ENCODE measurements around the gene NFATC1. TPM values are rescaled to one million over a fixed set of nuclear protein-coding genes. Genes with fewer than 3 reads are reported as not detected.

The NFATC1 gene
- total RNA-seq, 6 donors from 2014 or later = 13.6 to 39.5 (median 20.3) TPM

DNA sequence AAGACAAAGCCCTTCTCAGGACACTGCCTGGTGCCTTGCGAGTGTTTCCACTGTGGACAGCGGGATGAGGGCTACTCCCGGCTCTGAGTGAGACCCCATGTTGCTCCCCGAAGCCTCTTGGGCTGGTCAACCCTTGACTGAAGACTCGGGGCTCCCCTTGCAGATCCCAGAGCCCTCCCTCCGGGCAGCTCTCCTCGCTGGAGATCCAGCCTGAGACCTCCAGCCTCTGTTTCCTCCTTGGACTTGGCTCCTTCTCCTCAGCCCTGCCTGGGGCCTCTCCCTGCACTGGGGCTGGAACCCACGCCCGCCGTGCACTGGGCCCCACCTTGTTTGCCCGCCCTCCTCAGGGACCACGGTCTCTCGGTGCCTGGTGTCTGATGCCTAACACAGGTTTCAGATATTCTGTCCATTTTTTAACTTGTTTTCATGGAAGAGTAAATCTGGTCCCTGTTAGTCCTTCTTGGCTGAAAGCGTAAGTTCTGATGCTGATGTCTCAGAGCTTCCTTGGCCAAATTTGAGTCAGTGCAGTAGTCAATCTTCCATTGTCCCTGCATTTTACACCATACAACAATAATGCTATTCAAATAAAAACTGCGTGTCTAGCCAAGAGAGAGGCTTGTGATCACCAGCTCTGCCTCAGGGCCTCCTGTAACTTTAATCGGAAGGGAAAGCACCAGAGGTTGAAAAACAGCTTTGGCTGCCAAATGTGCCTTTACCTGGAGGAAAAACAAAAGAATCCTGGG is 144.6 kb downstream of the NFATC1 start:
- WGBS, 2 donors = 82 to 90% methylated on average over 16 of the region's 16 CpGs
- H3K36me3 ChIP-seq = no peaks in the 10 kb centered on the region
- no peaks in the 10 kb centered on the region for H3K4me1 ChIP-seq
- ATAC-seq (ENCODE audit: low FRiP score in 2 of 2) (peak in 1 of 2 donors; percentile 33), DNase-seq (peak; percentile 10 to 52)
- no peak overlapping the region for H3K4me3 ChIP-seq
- no peak for TF ChIP-seq EP300 (IDR thresholded peaks at IDR 0.05)
- TF ChIP-seq, protein P1, sequence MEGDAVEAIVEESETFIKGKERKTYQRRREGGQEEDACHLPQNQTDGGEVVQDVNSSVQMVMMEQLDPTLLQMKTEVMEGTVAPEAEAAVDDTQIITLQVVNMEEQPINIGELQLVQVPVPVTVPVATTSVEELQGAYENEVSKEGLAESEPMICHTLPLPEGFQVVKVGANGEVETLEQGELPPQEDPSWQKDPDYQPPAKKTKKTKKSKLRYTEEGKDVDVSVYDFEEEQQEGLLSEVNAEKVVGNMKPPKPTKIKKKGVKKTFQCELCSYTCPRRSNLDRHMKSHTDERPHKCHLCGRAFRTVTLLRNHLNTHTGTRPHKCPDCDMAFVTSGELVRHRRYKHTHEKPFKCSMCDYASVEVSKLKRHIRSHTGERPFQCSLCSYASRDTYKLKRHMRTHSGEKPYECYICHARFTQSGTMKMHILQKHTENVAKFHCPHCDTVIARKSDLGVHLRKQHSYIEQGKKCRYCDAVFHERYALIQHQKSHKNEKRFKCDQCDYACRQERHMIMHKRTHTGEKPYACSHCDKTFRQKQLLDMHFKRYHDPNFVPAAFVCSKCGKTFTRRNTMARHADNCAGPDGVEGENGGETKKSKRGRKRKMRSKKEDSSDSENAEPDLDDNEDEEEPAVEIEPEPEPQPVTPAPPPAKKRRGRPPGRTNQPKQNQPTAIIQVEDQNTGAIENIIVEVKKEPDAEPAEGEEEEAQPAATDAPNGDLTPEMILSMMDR (IDR thresholded peaks at IDR 0.05) = no peak
- TF ChIP-seq POLR2AphosphoS5 (IDR thresholded peaks at IDR 0.05) = no peak
- no peak for TF ChIP-seq POLR2A (IDR thresholded peaks at IDR 0.05)
- no peak overlapping the region for H3K27ac ChIP-seq
- H3K27me3 ChIP-seq = no peaks in the 10 kb centered on the region
- H3K9me3 ChIP-seq = peaks cover 0 to 3% (median 0%) of the 10 kb centered on the region in 4 donors

DNA sequence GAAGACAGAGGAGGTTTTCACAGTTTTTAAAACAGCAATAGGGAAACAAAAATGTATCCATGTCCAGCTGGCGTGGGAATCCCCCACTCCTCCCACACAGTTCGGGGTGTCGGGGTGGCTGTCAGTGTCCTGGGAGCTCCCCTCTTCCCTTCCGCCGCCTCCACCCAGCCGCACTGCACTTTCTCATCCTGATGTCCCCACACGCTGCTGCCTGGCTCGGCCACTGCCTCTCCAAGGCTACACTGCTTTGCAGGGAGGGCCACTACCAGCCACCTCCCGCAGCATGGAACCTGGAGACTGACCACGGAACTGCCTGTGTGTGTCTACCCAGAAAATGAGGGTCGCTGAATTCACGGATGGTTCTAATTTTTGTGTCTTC is 145.2 kb downstream of the NFATC1 start:
- H3K27me3 ChIP-seq = no peaks in the 10 kb centered on the region
- WGBS, 2 donors = 83 to 91% methylated on average over 12 of the region's 12 CpGs

DNA sequence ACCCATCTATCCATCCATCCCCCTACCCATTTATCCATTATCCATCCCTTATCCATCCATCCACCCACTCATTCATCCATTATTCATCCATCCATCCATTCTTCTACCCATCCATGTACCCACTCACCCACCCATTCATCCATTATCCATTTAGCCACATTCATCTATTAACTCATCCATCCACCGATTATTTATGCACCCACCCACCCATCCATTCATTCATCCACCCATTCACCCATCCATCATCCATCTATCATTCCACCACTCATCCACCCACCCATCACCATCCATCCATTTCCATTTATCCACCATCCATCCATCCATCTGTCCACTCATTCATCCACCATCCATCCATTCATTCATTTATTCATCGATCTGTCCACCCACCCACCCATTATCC is 146.5 kb downstream of the NFATC1 start:
- TF ChIP-seq POLR2AphosphoS5 (IDR thresholded peaks at IDR 0.05) (no peak), EP300 (IDR thresholded peaks at IDR 0.05) (no peak), POLR2A (IDR thresholded peaks at IDR 0.05) (no peak)
- TF ChIP-seq, protein P1 (IDR thresholded peaks at IDR 0.05) = no peak
- 94 to 96% methylated on average over 2 of the region's 2 CpGs for WGBS, 2 donors
- Histone ChIP-seq H3K4me3 (no peak overlapping the region), H3K36me3 (no peaks in the 10 kb centered on the region), H3K27ac (no peak overlapping the region), H3K9me3 (peaks cover 0 to 3% (median 0%) of the 10 kb centered on the region in 4 donors), H3K4me1 (no peaks in the 10 kb centered on the region), H3K27me3 (peaks cover 0 to under 1% (median 0%) of the 10 kb centered on the region in 4 donors)
- ATAC-seq (ENCODE audit: low FRiP score in 2 of 2) (no peak), DNase-seq (no peak)

More for the DNA sequence above, 145.2 kb downstream of the NFATC1 start:
- Histone ChIP-seq H3K27ac (no peak overlapping the region), H3K36me3 (no peaks in the 10 kb centered on the region), H3K9me3 (peaks cover 0 to 3% (median 0%) of the 10 kb centered on the region in 4 donors), H3K4me1 (no peaks in the 10 kb centered on the region), H3K4me3 (no peak overlapping the region)
- no peak for ATAC-seq (ENCODE audit: low FRiP score in 2 of 2)
- TF ChIP-seq, protein P1 (IDR thresholded peaks at IDR 0.05) = no peak
- TF ChIP-seq POLR2A (IDR thresholded peaks at IDR 0.05) (no peak), POLR2AphosphoS5 (IDR thresholded peaks at IDR 0.05) (no peak), EP300 (IDR thresholded peaks at IDR 0.05) (no peak)
- peak; percentile 16 to 49 for DNase-seq

DNA sequence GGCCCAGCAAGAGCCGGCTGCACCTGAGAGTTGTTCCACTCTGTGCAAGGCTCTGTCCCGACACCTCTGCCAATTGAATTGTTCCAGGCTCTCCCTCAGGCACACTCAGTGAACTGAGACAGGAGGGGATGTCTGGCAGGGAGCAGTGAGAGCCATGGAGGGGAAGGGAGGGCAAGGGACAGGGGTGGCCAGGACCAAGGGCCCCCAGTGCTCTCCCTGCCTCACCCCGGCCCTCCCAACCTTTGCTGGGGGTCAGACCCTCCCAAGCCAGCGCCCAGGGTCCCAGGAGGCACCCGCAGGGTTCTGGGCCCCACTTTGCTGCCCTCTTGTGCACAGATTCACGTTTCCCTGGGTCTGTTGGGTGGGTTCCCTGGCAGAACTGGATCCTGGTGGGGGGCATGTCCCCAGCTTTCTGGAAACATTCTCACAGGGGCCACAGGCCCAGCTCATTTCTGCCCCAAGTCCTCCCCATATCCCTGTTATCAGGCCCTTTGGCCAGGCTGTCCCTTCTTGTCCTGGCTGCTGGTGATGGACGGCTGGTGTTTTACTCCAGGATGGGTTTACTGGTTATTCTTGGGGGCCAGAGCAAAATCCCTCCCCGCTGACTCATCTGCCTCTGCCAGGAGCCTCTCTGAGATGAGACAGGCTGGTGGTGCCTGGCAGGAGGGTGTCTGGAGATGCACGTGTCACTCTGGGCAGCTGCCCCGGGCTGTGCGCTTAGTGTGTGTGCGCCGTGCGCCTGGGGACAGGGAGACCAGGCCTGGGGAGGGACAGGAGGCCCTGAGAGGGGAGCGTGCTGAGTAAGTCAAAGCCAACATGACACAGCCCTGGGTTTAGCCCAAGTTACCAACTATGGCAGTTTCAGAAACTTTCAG is 147.4 kb downstream of the NFATC1 start:
- no peaks in the 10 kb centered on the region for H3K4me1 ChIP-seq
- WGBS, 2 donors = 84 to 90% methylated on average over 7 to 15 of the region's 15 CpGs
- ATAC-seq (ENCODE audit: low FRiP score in 2 of 2) (no peak), DNase-seq (peak in 1 of 2 donors; percentile 57)
- H3K4me3 ChIP-seq = no peak overlapping the region
- no peaks in the 10 kb centered on the region for H3K9me3 ChIP-seq
- H3K36me3 ChIP-seq = no peaks in the 10 kb centered on the region
- TF ChIP-seq POLR2A (IDR thresholded peaks at IDR 0.05) (no peak), EP300 (IDR thresholded peaks at IDR 0.05) (no peak), POLR2AphosphoS5 (IDR thresholded peaks at IDR 0.05) (no peak)
- TF ChIP-seq, protein P1 (IDR thresholded peaks at IDR 0.05) = no peak
- peaks cover 0 to 5% (median 0%) of the 10 kb centered on the region in 4 donors for H3K27me3 ChIP-seq
- H3K27ac ChIP-seq = no peak overlapping the region
